Progenitor cell of endocrine pancreas (in vitro differentiated cells): ENCODE data around the gene SOD2. TPM values are rescaled to one million over a fixed set of nuclear protein-coding genes. Genes with fewer than 3 reads are reported as not detected.

Experiments
- DNase-seq: peaks from one replicate; pipeline ENCODE4 v3.0.0; 2021; ENCODE audit warnings: low spot score; ENCODE audit not compliant: unreplicated experiment
- H3K27ac Mint-ChIP-seq: 2 replicates; pipeline ENCODE4 v1.8.0; 2021; ENCODE audit warnings: mild to moderate bottlenecking, moderate library complexity, mixed read lengths
- H3K27me3 Mint-ChIP-seq: 2 replicates; pipeline ENCODE4 v1.8.0; 2021; ENCODE audit warnings: mixed read lengths
- H3K36me3 Mint-ChIP-seq: 2 replicates; pipeline ENCODE4 v1.8.0; 2022; ENCODE audit warnings: mixed read lengths; ENCODE audit not compliant: insufficient read depth
- H3K4me1 Mint-ChIP-seq: 2 replicates; pipeline ENCODE4 v1.8.0; 2021; ENCODE audit warnings: low read depth, mixed read lengths
- H3K4me3 Mint-ChIP-seq: 2 replicates; pipeline ENCODE4 v1.8.0; 2021; ENCODE audit warnings: low read depth, mild to moderate bottlenecking, moderate library complexity, mixed read lengths
- H3K9me3 Mint-ChIP-seq: 2 replicates; pipeline ENCODE4 v1.8.0; 2021; ENCODE audit warnings: low read depth, mixed read lengths
- CTCF ChIP-seq: fragments of 200-600 bp; sonication (generic); IDR thresholded peaks from one replicate; pipeline ENCODE4 v1.5.0; 2021; ENCODE audit warnings: antibody characterized with exemption, mild to moderate bottlenecking; ENCODE audit not compliant: unreplicated experiment
- total RNA-seq: library from RNA; stranded (reverse); gene quantifications from 2 replicates; pipeline ENCODE4 v1.2.1, GENCODE V29; 2021

The SOD2 gene
- total RNA-seq, 1 donor from 2014 or later = 68.9 TPM

- H3K4me1 Mint-ChIP-seq = peaks cover 3% of the 10 kb centered on the region
- peaks cover 8% of the 10 kb centered on the region for H3K36me3 Mint-ChIP-seq
- peak overlapping the region; percentile 77 for H3K27ac Mint-ChIP-seq
- peaks cover 7% of the 10 kb centered on the region for H3K9me3 Mint-ChIP-seq
- H3K4me3 Mint-ChIP-seq = no peak overlapping the region
- TF ChIP-seq CTCF = no peak
- DNase-seq = no peak
- H3K27me3 Mint-ChIP-seq = no peaks in the 10 kb centered on the region
Measured at GRCh38 chr6:159700970-159701369, 7.9 kb upstream of the SOD2 start.

GRCh38 chr6:159695984-159696383 is 2.9 kb upstream of the SOD2 start:
- no peak for DNase-seq
- H3K4me1 Mint-ChIP-seq = peaks cover 22% of the 10 kb centered on the region
- TF ChIP-seq CTCF = no peak
- no peak overlapping the region for H3K4me3 Mint-ChIP-seq
- no peaks in the 10 kb centered on the region for H3K27me3 Mint-ChIP-seq
- H3K36me3 Mint-ChIP-seq = no peaks in the 10 kb centered on the region
- H3K27ac Mint-ChIP-seq = no peak overlapping the region
- H3K9me3 Mint-ChIP-seq = no peaks in the 10 kb centered on the region

GRCh38 chr6:159693894-159694545 is 979 bp upstream of the SOD2 start:
- peaks cover 2% of the 10 kb centered on the region for H3K36me3 Mint-ChIP-seq
- peak overlapping the region; percentile 89 for H3K4me3 Mint-ChIP-seq
- no peaks in the 10 kb centered on the region for H3K9me3 Mint-ChIP-seq
- peaks cover 22% of the 10 kb centered on the region for H3K4me1 Mint-ChIP-seq
- H3K27ac Mint-ChIP-seq = peak overlapping the region; percentile 97
- TF ChIP-seq CTCF = no peak
- no peak for DNase-seq
- no peaks in the 10 kb centered on the region for H3K27me3 Mint-ChIP-seq

- H3K4me1 Mint-ChIP-seq = peaks cover 22% of the 10 kb centered on the region
- H3K4me3 Mint-ChIP-seq = peak overlapping the region; percentile 89
- TF ChIP-seq CTCF = no peak
- H3K27me3 Mint-ChIP-seq = no peaks in the 10 kb centered on the region
- H3K27ac Mint-ChIP-seq = peak overlapping the region; percentile 96
- no peaks in the 10 kb centered on the region for H3K9me3 Mint-ChIP-seq
- peak; percentile 38 for DNase-seq
- H3K36me3 Mint-ChIP-seq = peaks cover 6% of the 10 kb centered on the region
Measured at GRCh38 chr6:159692303-159693127, 526 bp downstream of the SOD2 start.

- no peak for TF ChIP-seq CTCF
Measured at GRCh38 chr6:159691963-159692287, 1.1 kb downstream of the SOD2 start.

More at GRCh38 chr6:159691963-159692287, 1.1 kb downstream of the SOD2 start:
- H3K36me3 Mint-ChIP-seq = peaks cover 9% of the 10 kb centered on the region
- H3K4me1 Mint-ChIP-seq = peaks cover 22% of the 10 kb centered on the region
- peak overlapping the region; percentile 96 for H3K27ac Mint-ChIP-seq
- no peaks in the 10 kb centered on the region for H3K27me3 Mint-ChIP-seq
- no peak for DNase-seq
- peak overlapping the region; percentile 89 for H3K4me3 Mint-ChIP-seq
- H3K9me3 Mint-ChIP-seq = no peaks in the 10 kb centered on the region
